ENCODE measurements around the gene RBMS3.

GRCh38 chr3:29344154-29344553 is 63.3 kb downstream of the RBMS3 start:
- TF ChIP-seq TAF7 (optimal IDR thresholded peaks at IDR 0.05; ENCODE audit: borderline replicate concordance, low read depth, low read length) (no peak), SIX5 (IDR thresholded peaks at IDR 0.05; ENCODE audit: low read depth, low read length) (no peak), NANOG (IDR thresholded peaks at IDR 0.05; ENCODE audit: insufficient read depth, low read depth, low read length, poor library complexity, severe bottlenecking) (no peak), EP300 (IDR thresholded peaks at IDR 0.05; ENCODE audit: borderline replicate concordance in 1 of 2, low read depth in 2 of 2, low read length in 2 of 2) (no peak), GABPA (IDR thresholded peaks at IDR 0.05; ENCODE audit: borderline replicate concordance, insufficient read depth, low read length) (no peak), POLR2AphosphoS5 (IDR thresholded peaks at IDR 0.05; ENCODE audit: low read depth, low read length) (no peak), RXRA (IDR thresholded peaks at IDR 0.05; ENCODE audit: insufficient read depth, low read depth, low read length) (no peak), POLR2A (IDR thresholded peaks at IDR 0.05; ENCODE audit: control extremely low read depth in 1 of 2, low read depth in 2 of 2, low read length in 2 of 2) (no peak)
